GM12878 (cell line): ENCODE measurements around the gene RABEP2.

Source experiments
- ATF7 ChIP-seq: fragments of 450-650 bp; IDR thresholded peaks from 2 replicates; pipeline ENCODE4 v1.6.1; 2016; ENCODE audit warnings: low read depth, mild to moderate bottlenecking
- CBX5 ChIP-seq: sonication (generic); IDR thresholded peaks from 2 replicates; pipeline ENCODE4 v1.6.1; 2016; ENCODE audit warnings: low read depth, moderate library complexity, mild to moderate bottlenecking, inconsistent platforms
- EZH2 ChIP-seq: IDR thresholded peaks from 2 replicates; pipeline ENCODE4 v1.6.1; 2012; ENCODE audit warnings: low read depth, mild to moderate bottlenecking, control low read depth, inconsistent platforms, low read length, borderline replicate concordance; ENCODE audit not compliant: control insufficient read depth
- NR2C2 ChIP-seq: IDR thresholded peaks from 2 replicates; pipeline ENCODE4 v1.6.1; 2011; ENCODE audit warnings: borderline replicate concordance, low read depth; ENCODE audit not compliant: control insufficient read depth, insufficient read length
- POLR2A ChIP-seq: IDR thresholded peaks from 2 replicates; pipeline ENCODE4 v1.6.1; 2011; ENCODE audit warnings: low read depth, mild to moderate bottlenecking, low read length
- RCOR1 ChIP-seq: conservative IDR thresholded peaks from 2 replicates; pipeline ENCODE4 v1.6.1; 2012; ENCODE audit warnings: low read depth, low read length, improper control_type of control experiment
- SP1 ChIP-seq: IDR thresholded peaks from one replicate; pipeline ENCODE4 v1.6.1; 2011; ENCODE audit warnings: low read depth, low read length
- SREBF2 ChIP-seq: IDR thresholded peaks from 2 replicates; pipeline ENCODE4 v1.6.1; 2012; ENCODE audit warnings: mild to moderate bottlenecking, low read length
- YBX1 ChIP-seq: fragments of 450-650 bp; IDR thresholded peaks from 2 replicates; pipeline ENCODE4 v1.6.1; 2016; ENCODE audit warnings: antibody characterized with exemption
- TF ChIP-seq, protein P1 (sequence below), 3 experiments: IDR thresholded peaks in 2 of 3; conservative IDR thresholded peaks in 1 of 3; 2 replicates each; pipeline ENCODE4 v1.5.1; 2011; ENCODE audit warnings: low read depth in 3 of 3, low read length in 3 of 3, mild to moderate bottlenecking in 3 of 3, control low read depth in 2 of 3, moderate library complexity in 2 of 3, inconsistent platforms in 1 of 3, mixed read lengths in 1 of 3; ENCODE audit not compliant: control insufficient read depth in 2 of 3, insufficient read depth in 1 of 3; ENCODE audit errors: extremely low read depth in 1 of 3
- TF ChIP-seq, protein P2 (sequence below): IDR thresholded peaks from 2 replicates; pipeline ENCODE4 v1.6.1; 2011; ENCODE audit warnings: mild to moderate bottlenecking, low read depth, low read length, moderate library complexity; ENCODE audit not compliant: insufficient replicate concordance
- TF ChIP-seq, protein P3 (sequence below): fragments of 450-650 bp; IDR thresholded peaks from 2 replicates; pipeline ENCODE4 v1.6.1; 2014; ENCODE audit warnings: mild to moderate bottlenecking
- TF ChIP-seq, protein P4 (sequence below): IDR thresholded peaks from 2 replicates; pipeline ENCODE4 v1.6.1; 2012; ENCODE audit warnings: low read depth, low read length, improper control_type of control experiment
- TF ChIP-seq, protein P5 (sequence below): IDR thresholded peaks from 2 replicates; pipeline ENCODE4 v1.6.1; 2012; ENCODE audit warnings: mild to moderate bottlenecking, low read depth, low read length

DNA sequence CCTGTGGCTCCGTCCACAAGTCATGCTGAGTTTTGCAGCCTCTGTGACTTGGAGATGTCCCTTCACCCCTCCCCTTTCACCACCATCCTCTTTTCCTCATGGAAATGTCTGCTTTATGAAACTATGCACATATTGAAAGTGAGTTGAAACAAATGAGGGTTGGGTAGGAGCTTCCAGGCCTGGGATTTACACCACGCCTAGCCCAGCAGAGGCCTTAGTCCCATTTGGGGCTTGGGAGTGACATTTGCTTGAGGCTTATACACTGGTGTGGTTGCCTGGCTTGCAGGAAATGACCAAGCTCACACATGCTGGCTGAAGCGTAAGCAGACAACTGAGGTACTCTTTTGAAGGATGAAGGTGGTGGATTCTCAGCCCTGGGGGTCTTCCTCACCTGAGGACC is 39.0 kb upstream of the RABEP2 start:
- no peak for TF ChIP-seq POLR2A
- TF ChIP-seq, protein P1, sequence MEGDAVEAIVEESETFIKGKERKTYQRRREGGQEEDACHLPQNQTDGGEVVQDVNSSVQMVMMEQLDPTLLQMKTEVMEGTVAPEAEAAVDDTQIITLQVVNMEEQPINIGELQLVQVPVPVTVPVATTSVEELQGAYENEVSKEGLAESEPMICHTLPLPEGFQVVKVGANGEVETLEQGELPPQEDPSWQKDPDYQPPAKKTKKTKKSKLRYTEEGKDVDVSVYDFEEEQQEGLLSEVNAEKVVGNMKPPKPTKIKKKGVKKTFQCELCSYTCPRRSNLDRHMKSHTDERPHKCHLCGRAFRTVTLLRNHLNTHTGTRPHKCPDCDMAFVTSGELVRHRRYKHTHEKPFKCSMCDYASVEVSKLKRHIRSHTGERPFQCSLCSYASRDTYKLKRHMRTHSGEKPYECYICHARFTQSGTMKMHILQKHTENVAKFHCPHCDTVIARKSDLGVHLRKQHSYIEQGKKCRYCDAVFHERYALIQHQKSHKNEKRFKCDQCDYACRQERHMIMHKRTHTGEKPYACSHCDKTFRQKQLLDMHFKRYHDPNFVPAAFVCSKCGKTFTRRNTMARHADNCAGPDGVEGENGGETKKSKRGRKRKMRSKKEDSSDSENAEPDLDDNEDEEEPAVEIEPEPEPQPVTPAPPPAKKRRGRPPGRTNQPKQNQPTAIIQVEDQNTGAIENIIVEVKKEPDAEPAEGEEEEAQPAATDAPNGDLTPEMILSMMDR (IDR thresholded peaks at IDR 0.05 in 2 of 3, conservative IDR thresholded peaks at IDR 0.05 in 1 of 3; ENCODE audit: control insufficient read depth in 2 of 3, extremely low read depth in 1 of 3, insufficient read depth in 1 of 3, low read depth in 3 of 3, low read length in 3 of 3): no peak
- no peak for TF ChIP-seq EZH2
- TF ChIP-seq NR2C2: no peak
- TF ChIP-seq YBX1: no peak
- TF ChIP-seq CBX5: no peak
- no peak for TF ChIP-seq RCOR1
- TF ChIP-seq, protein P2, sequence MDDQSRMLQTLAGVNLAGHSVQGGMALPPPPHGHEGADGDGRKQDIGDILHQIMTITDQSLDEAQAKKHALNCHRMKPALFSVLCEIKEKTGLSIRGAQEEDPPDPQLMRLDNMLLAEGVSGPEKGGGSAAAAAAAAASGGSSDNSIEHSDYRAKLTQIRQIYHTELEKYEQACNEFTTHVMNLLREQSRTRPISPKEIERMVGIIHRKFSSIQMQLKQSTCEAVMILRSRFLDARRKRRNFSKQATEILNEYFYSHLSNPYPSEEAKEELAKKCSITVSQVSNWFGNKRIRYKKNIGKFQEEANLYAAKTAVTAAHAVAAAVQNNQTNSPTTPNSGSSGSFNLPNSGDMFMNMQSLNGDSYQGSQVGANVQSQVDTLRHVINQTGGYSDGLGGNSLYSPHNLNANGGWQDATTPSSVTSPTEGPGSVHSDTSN: no peak
- TF ChIP-seq, protein P3, sequence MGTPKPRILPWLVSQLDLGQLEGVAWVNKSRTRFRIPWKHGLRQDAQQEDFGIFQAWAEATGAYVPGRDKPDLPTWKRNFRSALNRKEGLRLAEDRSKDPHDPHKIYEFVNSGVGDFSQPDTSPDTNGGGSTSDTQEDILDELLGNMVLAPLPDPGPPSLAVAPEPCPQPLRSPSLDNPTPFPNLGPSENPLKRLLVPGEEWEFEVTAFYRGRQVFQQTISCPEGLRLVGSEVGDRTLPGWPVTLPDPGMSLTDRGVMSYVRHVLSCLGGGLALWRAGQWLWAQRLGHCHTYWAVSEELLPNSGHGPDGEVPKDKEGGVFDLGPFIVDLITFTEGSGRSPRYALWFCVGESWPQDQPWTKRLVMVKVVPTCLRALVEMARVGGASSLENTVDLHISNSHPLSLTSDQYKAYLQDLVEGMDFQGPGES: no peak
- TF ChIP-seq, protein P4, sequence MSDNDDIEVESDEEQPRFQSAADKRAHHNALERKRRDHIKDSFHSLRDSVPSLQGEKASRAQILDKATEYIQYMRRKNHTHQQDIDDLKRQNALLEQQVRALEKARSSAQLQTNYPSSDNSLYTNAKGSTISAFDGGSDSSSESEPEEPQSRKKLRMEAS: no peak
- no peak for TF ChIP-seq SP1
- no peak for TF ChIP-seq SREBF2
- TF ChIP-seq, protein P5, sequence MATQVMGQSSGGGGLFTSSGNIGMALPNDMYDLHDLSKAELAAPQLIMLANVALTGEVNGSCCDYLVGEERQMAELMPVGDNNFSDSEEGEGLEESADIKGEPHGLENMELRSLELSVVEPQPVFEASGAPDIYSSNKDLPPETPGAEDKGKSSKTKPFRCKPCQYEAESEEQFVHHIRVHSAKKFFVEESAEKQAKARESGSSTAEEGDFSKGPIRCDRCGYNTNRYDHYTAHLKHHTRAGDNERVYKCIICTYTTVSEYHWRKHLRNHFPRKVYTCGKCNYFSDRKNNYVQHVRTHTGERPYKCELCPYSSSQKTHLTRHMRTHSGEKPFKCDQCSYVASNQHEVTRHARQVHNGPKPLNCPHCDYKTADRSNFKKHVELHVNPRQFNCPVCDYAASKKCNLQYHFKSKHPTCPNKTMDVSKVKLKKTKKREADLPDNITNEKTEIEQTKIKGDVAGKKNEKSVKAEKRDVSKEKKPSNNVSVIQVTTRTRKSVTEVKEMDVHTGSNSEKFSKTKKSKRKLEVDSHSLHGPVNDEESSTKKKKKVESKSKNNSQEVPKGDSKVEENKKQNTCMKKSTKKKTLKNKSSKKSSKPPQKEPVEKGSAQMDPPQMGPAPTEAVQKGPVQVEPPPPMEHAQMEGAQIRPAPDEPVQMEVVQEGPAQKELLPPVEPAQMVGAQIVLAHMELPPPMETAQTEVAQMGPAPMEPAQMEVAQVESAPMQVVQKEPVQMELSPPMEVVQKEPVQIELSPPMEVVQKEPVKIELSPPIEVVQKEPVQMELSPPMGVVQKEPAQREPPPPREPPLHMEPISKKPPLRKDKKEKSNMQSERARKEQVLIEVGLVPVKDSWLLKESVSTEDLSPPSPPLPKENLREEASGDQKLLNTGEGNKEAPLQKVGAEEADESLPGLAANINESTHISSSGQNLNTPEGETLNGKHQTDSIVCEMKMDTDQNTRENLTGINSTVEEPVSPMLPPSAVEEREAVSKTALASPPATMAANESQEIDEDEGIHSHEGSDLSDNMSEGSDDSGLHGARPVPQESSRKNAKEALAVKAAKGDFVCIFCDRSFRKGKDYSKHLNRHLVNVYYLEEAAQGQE: no peak
- TF ChIP-seq ATF7: no peak
